Kidney (tissue), 14 donors: ENCODE results near the gene MAP2K4. TPM values are rescaled to one million over a fixed set of nuclear protein-coding genes. Genes with fewer than 3 reads are reported as not detected.

ENCODE experiments used
- DNase-seq, 5 donors: peaks; one replicate each; pipeline ENCODE4 v3.0.0-alpha.2; 2013 to 2020
- FAIRE-seq: peaks from 2 replicates; lab custom pipeline; 2012; peaks lifted over from hg19 to GRCh38; lab: Jason Lieb, UNC
- H3K27ac ChIP-seq, 2 donors: one replicate each; pipeline ENCODE4 v1.7.0; 2013; ENCODE audit warnings: low read depth in 2 of 2, low read length in 2 of 2, inconsistent platforms in 1 of 2
- H3K27me3 ChIP-seq: one replicate; pipeline ENCODE4 v1.7.1; 2013; ENCODE audit warnings: low read length, inconsistent platforms; ENCODE audit not compliant: control insufficient read depth, insufficient read depth
- H3K36me3 ChIP-seq, 3 donors: one replicate each; pipeline versions ENCODE4 v1.7.0 to v1.7.1; 2013; ENCODE audit warnings: low read length in 3 of 3, control low read depth in 1 of 3, inconsistent platforms in 1 of 3; ENCODE audit not compliant: insufficient read depth in 3 of 3, control insufficient read depth in 2 of 3
- H3K4me1 ChIP-seq, 3 donors: one replicate each; pipeline versions ENCODE4 v1.7.0 to v1.7.1; 2013; ENCODE audit warnings: low read length in 3 of 3, inconsistent platforms in 1 of 3, low read depth in 1 of 3; ENCODE audit not compliant: control insufficient read depth in 2 of 3, insufficient read depth in 2 of 3
- H3K4me3 ChIP-seq, 3 donors: one replicate each; pipeline versions ENCODE4 v1.7.0 to v1.8.1; 2013; ENCODE audit warnings: low read length in 3 of 3, control low read depth in 1 of 3, inconsistent platforms in 1 of 3
- H3K9ac ChIP-seq, 3 donors: one replicate each; pipeline versions ENCODE4 v1.7.0 to v1.7.1; 2013; ENCODE audit warnings: low read length in 3 of 3, control low read depth in 1 of 3, inconsistent platforms in 1 of 3
- H3K9me3 ChIP-seq, 3 donors: one replicate each; pipeline versions ENCODE4 v1.7.0 to v1.7.1; 2013; ENCODE audit warnings: low read length in 3 of 3, control low read depth in 1 of 3, inconsistent platforms in 1 of 3; ENCODE audit not compliant: control insufficient read depth in 2 of 3, insufficient read depth in 1 of 3
- intact Hi-C: fragments of 100-400 bp; cut with DNase I; formaldehyde crosslinking; loops from one replicate; pipeline ENCODE4 v1.11.1; 2022
- microRNA-seq: library from miRNA; unstranded; fragments of <30 nt; microRNA quantifications from one replicate; pipeline ENCODE4 v1.2.0, GENCODE V29; 2020
- polyA plus RNA-seq: library from polyadenylated mRNA; stranded (reverse); fragments of 350-450 nt; fragmentation: Illumina TruSeq; extraction: RNeasy Lipid Tissue Mini Kit (QIAGEN cat#74804); gene quantifications from one replicate; pipeline ENCODE4 v1.2.3, GENCODE V29; 2014; ENCODE audit warnings: low read depth, low replicate concordance; ENCODE audit not compliant: insufficient read depth
- total RNA-seq: library from RNA; stranded (reverse); fragmentation: NEBNext Ultra II Directional; extraction: Animal tissue kit (Norgen Biotek cat#: 25700); gene quantifications from one replicate; pipeline ENCODE4 v1.2.1, GENCODE V29; 2021
- TF ChIP-seq, protein P1 (sequence below): IDR thresholded peaks from 3 replicates; pipeline ENCODE4 v1.5.1; 2012; ENCODE audit warnings: mild to moderate bottlenecking, moderate library complexity, borderline replicate concordance; ENCODE audit not compliant: insufficient read depth; ENCODE audit errors: extremely low read depth
- donor health status: control.
- donor health status: control.
- donor health status: control.
- donor health status: control.
- donor health status: control.
- donor health status: DM: yes; HTN: yes; CAD: no.
- donor health status: Normal renal cell carcinoma (clear cell type).

Gene MAP2K4
- total and polyA plus RNA-seq, 2 donors from 2014 or later: 14.2 to 36.1 TPM

DNA sequence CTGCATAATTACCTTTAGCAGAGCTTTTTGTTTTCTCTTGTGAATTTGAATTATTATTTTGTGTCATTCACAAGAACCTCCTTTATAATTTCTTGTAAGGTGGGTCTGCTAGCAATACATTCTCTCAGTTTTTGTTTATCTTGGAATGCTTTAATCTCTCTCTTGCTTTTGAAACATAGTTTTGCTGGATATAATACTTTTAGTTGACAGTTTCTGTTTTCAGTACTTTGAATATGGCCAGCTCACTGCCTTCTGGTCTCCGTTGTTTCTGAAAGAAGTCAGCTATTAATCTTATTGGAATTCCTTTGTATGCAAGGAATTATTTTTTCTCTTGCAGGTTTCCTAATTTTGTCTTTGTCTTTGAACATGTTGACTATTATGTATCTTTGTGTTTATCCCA lies 167.0 kb downstream of the MAP2K4 start:
- FAIRE-seq: no peak
- Histone ChIP-seq H3K4me3 (no peak overlapping the region), H3K27me3 (no peaks in the 10 kb centered on the region), H3K4me1 (no peaks in the 10 kb centered on the region), H3K9me3 (peaks cover 0 to 5% (median 5%) of the 10 kb centered on the region in 3 donors), H3K27ac (no peak overlapping the region), H3K9ac (no peak overlapping the region), H3K36me3 (no peaks in the 10 kb centered on the region)
- no peak for DNase-seq
- TF ChIP-seq, protein P1, sequence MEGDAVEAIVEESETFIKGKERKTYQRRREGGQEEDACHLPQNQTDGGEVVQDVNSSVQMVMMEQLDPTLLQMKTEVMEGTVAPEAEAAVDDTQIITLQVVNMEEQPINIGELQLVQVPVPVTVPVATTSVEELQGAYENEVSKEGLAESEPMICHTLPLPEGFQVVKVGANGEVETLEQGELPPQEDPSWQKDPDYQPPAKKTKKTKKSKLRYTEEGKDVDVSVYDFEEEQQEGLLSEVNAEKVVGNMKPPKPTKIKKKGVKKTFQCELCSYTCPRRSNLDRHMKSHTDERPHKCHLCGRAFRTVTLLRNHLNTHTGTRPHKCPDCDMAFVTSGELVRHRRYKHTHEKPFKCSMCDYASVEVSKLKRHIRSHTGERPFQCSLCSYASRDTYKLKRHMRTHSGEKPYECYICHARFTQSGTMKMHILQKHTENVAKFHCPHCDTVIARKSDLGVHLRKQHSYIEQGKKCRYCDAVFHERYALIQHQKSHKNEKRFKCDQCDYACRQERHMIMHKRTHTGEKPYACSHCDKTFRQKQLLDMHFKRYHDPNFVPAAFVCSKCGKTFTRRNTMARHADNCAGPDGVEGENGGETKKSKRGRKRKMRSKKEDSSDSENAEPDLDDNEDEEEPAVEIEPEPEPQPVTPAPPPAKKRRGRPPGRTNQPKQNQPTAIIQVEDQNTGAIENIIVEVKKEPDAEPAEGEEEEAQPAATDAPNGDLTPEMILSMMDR: no peak
- intact Hi-C loops: no loop called here

DNA sequence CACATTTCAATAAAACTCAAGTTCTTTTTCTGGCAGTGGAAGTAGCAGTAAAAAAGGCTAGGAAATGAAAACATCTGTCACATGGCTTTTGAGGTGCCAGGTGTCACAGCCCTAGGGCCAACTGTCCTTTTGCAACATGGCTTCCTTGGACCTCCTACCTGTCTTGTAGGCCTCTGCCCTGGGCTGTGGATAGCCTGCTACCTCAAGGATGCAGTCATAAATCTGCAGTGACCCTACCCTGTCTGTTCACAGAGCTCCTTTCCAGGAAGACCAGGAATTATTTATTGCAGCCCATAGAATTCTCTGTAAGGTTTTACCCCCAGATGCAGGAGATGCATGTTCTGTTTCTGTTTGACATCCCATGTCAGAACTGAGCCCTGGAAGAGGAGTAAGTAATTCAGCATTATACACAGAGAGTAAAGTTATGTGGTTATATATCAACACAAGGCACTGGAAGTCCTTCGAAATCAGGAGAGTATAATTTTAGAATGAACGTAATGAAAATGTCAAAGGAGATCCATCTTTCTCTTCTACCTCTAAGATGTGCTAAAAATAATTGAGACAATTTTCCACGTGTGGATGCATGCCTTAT lies 172.6 kb downstream of the MAP2K4 start:
- TF ChIP-seq, protein P1: no peak
- Histone ChIP-seq H3K27me3 (no peaks in the 10 kb centered on the region), H3K9ac (no peak overlapping the region), H3K9me3 (no peaks in the 10 kb centered on the region), H3K4me1 (no peaks in the 10 kb centered on the region), H3K4me3 (no peak overlapping the region), H3K27ac (no peak overlapping the region), H3K36me3 (no peaks in the 10 kb centered on the region)
- FAIRE-seq: no peak
- DNase-seq: peak in 1 of 5 donors; percentile 2
- intact Hi-C loops: no loop called here

Small RNA genes within 50 kb of the gene (microRNA-seq; reads per million reads assigned to microRNA genes)
- gene MIR744: 477 reads per million, percentile 75 among the genes with 10 or more reads in this experiment

Other genes starting within 250 kb of the MAP2K4 start
- 8.2 TPM for gene ZNF18, start 23.4 kb upstream of the MAP2K4 start, total RNA-seq
- gene ZNF18, start 23.4 kb upstream of the MAP2K4 start, polyA plus RNA-seq: 5.1 TPM